ACC112 (cell line): ENCODE data around the gene PSMD13.

Experiments used
- H2AFZ ChIP-seq: fragments of 200-600 bp; sonication (generic); one replicate; pipeline ENCODE4 v1.6.0; 2017; ENCODE audit warnings: antibody characterized with exemption, low read length; ENCODE audit not compliant: unreplicated experiment
- H3K27ac ChIP-seq: fragments of 200-600 bp; sonication (generic); 2 replicates; pipeline ENCODE4 v1.5.1; 2014; ENCODE audit warnings: low read depth, mild to moderate bottlenecking, antibody characterized with exemption, low read length, moderate library complexity
- H3K27me3 ChIP-seq: fragments of 200-600 bp; sonication (generic); 2 replicates; pipeline ENCODE4 v1.6.1; 2014; ENCODE audit warnings: mild to moderate bottlenecking, antibody characterized with exemption, low read length, moderate library complexity, mixed read lengths; ENCODE audit not compliant: insufficient read depth
- H3K36me3 ChIP-seq: fragments of 200-600 bp; sonication (generic); 2 replicates; pipeline ENCODE4 v1.6.1; 2016; ENCODE audit warnings: mild to moderate bottlenecking, antibody characterized with exemption, low read length, moderate library complexity, mixed read lengths; ENCODE audit not compliant: insufficient read depth
- H3K4me1 ChIP-seq: fragments of 200-600 bp; sonication (generic); one replicate; pipeline ENCODE4 v1.6.1; 2016; ENCODE audit warnings: low read length, mixed read lengths; ENCODE audit not compliant: insufficient read depth, unreplicated experiment, control insufficient read depth
- H3K4me3 ChIP-seq: fragments of 200-600 bp; sonication (generic); 2 replicates; pipeline ENCODE4 v1.5.1; 2014; ENCODE audit warnings: mild to moderate bottlenecking, low read depth, low read length
- H3K79me2 ChIP-seq: fragments of 200-600 bp; sonication (generic); one replicate; pipeline ENCODE4 v1.6.0; 2016; ENCODE audit warnings: low read length; ENCODE audit not compliant: control insufficient read depth, unreplicated experiment, insufficient read depth

The PSMD13 gene

DNA sequence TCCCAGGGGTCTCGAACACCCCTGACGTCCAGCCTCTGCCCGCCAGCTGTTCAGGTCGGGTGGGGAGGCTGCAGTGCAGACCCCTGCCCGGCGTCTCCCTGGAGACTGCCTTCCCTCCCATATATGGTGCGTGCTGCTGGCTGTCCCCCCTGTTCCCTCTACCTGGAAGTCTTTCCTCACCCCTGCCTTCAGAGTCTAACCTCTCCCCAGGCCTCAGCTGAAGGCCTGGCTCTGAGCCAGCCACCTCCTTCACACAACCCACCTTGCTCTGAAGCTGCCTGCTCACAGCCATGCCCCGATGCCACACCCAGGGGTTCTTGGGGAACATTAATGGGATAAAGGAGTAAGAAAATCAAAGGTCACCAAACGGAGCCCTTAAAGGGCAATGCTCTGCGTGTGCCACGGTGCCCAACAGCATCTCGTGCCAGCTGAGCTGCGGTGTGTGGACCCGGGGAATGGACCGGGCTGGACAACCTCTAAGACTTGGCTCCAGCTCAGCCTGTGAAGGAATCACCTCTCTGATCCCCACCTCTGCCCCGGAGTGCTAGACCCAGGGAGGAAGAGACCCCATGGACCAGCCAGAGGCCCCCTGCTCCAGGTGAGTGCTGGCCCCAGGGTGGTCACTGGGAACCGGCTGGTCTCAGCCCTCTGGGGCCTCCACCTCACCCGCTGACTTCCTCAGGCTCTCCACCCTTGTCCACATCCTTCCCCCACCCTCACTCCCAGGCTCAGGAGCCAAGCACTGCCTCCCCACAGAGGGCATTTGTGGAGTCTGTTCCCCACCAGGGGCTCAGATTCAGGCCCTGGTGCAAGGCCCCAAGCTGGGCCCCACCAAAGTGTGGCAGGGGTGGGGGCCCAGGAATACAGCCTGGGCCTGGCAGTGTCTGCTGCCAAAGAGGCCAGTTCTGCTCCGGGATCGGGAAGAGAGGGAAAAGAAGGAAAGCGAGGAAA is 41.5 kb downstream of the PSMD13 start, which contains the start of gene NLRP6:
TSS of gene NLRP6 (plus strand) at position 407 of the 951 bp plus-strand sequence. CDS start at position 570, 163 bp downstream.
- Histone ChIP-seq H3K27me3 (peaks cover 83% of the 10 kb centered on the region), H3K27ac (no peak within 1 kb of the TSS), H3K36me3 (no peaks in the 10 kb centered on the region), H3K4me3 (no peak within 1 kb of the TSS), H2AFZ (no peak within 1 kb of the TSS), H3K79me2 (no peaks in the 10 kb centered on the region), H3K4me1 (no peaks in the 10 kb centered on the region)

DNA sequence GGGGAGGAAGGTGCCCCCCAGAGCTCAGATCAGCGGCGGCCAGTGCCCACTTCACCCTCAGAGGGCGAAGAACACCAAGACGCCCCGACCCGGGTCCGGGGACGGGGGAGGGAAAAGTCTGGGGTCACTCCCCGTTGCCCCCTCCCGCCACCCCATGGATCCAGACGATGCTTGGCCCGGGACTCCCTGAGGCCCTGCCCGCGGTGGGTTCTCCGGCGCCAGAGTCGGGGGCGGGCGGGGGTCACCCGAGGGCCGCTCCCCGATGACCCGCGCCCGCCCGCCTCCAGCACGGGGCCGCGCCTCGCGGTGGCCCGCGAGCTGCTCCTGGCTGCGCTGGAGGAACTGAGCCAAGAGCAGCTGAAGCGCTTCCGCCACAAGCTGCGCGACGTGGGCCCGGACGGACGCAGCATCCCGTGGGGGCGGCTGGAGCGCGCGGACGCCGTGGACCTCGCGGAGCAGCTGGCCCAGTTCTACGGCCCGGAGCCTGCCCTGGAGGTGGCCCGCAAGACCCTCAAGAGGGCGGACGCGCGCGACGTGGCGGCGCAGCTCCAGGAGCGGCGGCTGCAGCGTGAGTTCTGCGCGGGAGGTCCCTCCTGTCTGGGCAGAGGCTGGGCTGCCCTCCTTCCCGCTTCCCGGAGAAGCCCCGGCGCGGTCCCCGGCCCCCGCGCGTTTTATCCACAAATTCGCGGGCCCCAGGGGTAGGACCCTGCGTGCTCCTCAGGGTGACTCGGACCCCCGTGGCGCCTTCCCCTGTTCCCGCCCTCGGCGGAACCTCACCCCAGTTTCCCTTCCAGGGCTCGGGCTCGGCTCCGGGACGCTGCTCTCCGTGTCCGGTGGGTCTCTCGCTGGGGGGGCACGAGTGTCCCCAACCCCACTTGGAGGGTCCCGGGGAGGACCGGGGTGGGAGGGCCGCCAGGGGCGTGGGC is 42.5 kb downstream of the PSMD13 start:
- Histone ChIP-seq H3K27ac (no peak overlapping the region), H3K79me2 (no peaks in the 10 kb centered on the region), H3K27me3 (peaks cover 86% of the 10 kb centered on the region), H3K4me3 (no peak overlapping the region), H3K4me1 (no peaks in the 10 kb centered on the region), H3K36me3 (no peaks in the 10 kb centered on the region), H2AFZ (no peak overlapping the region)

DNA sequence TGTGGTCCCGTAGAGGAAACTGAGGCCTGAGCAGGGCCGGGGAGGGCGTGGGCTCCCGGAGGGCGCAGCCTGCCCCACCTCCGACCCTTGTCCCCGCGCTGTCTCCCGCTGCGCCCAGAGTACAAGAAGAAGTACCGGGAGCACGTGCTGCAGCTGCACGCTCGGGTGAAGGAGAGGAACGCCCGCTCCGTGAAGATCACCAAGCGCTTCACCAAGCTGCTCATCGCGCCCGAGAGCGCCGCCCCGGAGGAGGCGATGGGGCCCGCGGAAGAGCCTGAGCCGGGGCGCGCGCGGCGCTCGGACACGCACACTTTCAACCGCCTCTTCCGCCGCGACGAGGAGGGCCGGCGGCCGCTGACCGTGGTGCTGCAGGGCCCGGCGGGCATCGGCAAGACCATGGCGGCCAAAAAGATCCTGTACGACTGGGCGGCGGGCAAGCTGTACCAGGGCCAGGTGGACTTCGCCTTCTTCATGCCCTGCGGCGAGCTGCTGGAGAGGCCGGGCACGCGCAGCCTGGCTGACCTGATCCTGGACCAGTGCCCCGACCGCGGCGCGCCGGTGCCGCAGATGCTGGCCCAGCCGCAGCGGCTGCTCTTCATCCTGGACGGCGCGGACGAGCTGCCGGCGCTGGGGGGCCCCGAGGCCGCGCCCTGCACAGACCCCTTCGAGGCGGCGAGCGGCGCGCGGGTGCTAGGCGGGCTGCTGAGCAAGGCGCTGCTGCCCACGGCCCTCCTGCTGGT is 43.4 kb downstream of the PSMD13 start:
- H2AFZ ChIP-seq: no peak overlapping the region
- H3K27ac ChIP-seq: no peak overlapping the region
- peaks cover 80% of the 10 kb centered on the region for H3K27me3 ChIP-seq
- no peaks in the 10 kb centered on the region for H3K36me3 ChIP-seq
- no peaks in the 10 kb centered on the region for H3K79me2 ChIP-seq
- H3K4me1 ChIP-seq: no peaks in the 10 kb centered on the region
- no peak overlapping the region for H3K4me3 ChIP-seq

DNA sequence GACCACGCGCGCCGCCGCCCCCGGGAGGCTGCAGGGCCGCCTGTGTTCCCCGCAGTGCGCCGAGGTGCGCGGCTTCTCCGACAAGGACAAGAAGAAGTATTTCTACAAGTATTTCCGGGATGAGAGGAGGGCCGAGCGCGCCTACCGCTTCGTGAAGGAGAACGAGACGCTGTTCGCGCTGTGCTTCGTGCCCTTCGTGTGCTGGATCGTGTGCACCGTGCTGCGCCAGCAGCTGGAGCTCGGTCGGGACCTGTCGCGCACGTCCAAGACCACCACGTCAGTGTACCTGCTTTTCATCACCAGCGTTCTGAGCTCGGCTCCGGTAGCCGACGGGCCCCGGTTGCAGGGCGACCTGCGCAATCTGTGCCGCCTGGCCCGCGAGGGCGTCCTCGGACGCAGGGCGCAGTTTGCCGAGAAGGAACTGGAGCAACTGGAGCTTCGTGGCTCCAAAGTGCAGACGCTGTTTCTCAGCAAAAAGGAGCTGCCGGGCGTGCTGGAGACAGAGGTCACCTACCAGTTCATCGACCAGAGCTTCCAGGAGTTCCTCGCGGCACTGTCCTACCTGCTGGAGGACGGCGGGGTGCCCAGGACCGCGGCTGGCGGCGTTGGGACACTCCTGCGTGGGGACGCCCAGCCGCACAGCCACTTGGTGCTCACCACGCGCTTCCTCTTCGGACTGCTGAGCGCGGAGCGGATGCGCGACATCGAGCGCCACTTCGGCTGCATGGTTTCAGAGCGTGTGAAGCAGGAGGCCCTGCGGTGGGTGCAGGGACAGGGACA is 44.1 kb downstream of the PSMD13 start:
- H2AFZ ChIP-seq: no peak overlapping the region
- H3K79me2 ChIP-seq: no peaks in the 10 kb centered on the region
- H3K27me3 ChIP-seq: peaks cover 75% of the 10 kb centered on the region
- no peaks in the 10 kb centered on the region for H3K36me3 ChIP-seq
- H3K4me3 ChIP-seq: no peak overlapping the region
- no peak overlapping the region for H3K27ac ChIP-seq
- no peaks in the 10 kb centered on the region for H3K4me1 ChIP-seq

DNA sequence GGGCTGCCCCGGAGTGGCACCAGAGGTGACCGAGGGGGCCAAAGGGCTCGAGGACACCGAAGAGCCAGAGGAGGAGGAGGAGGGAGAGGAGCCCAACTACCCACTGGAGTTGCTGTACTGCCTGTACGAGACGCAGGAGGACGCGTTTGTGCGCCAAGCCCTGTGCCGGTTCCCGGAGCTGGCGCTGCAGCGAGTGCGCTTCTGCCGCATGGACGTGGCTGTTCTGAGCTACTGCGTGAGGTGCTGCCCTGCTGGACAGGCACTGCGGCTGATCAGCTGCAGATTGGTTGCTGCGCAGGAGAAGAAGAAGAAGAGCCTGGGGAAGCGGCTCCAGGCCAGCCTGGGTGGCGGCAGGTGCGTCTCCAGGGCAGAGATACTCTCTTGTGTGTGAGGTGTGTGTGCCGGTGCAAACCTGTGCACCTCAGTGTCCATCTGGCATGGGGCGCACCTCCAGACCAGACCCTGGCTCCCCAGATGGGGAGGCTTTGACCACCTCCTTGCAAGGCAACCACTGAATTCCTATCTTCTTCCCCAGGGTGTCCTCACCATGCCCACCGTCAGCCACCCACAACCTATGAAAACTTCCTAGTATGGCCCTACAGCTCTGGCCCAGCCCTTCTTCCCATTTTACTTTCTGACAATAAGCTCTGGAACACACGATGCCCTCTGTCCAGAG is 44.8 kb downstream of the PSMD13 start:
- Histone ChIP-seq H3K4me3 (no peak overlapping the region), H3K27ac (no peak overlapping the region), H3K36me3 (no peaks in the 10 kb centered on the region), H3K79me2 (no peaks in the 10 kb centered on the region), H3K27me3 (peaks cover 68% of the 10 kb centered on the region), H3K4me1 (no peaks in the 10 kb centered on the region), H2AFZ (no peak overlapping the region)

DNA sequence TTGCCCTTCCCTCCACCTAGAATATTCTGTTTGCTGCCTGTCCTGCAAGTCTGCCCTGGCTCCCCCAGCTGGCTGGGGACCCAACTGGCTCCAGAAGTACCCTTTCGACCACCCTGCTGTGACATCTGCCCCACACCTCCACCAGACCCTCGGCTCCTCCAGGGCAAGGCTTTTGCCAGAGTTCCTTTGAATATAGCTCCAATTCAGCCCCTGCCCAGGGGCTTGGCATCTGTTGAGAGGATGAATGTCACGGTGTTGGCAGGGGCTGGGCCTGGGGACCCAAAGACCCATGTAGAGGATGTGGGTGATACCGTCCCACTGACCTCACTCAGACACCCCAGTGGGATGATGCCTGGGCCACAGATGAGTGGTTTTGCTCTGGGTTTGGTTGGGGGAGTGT is 45.4 kb downstream of the PSMD13 start:
- Histone ChIP-seq H3K4me3 (no peak overlapping the region), H3K27me3 (peaks cover 65% of the 10 kb centered on the region), H3K79me2 (no peaks in the 10 kb centered on the region), H3K4me1 (no peaks in the 10 kb centered on the region), H3K27ac (no peak overlapping the region), H2AFZ (no peak overlapping the region), H3K36me3 (no peaks in the 10 kb centered on the region)

DNA sequence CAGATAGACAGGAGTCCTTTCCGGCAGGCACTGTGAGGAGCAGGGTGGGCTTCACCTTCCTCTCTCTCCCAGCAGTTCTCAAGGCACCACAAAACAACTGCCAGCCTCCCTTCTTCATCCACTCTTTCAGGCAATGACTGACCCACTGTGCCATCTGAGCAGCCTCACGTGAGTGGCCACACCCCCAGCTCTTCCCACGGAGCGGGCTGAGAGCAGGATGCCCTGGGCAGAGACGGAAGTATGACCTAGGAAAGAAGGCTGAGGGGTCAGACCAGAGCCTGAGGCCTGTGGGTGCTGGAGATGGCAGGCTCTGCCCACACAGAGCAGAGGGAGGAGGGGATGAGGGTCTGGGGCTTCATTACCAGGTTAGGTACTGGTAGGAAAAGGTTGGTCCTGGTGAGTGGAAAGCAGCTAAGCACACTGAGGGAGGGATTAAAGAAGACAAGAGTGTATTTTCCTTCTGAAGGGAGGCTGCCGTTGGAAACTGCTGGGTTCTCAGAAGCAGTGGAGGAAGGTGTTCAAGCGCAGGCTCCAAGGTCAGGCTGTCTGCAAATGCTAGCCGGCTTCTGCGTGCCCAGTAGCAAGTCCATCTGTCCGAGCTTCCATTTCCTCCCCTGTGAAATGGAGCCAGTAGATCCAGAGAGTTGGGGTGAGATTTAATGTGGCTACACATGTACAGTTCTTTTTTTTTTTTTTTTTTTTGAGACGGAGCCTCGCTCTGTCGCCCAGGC is 46.0 kb downstream of the PSMD13 start:
- no peaks in the 10 kb centered on the region for H3K4me1 ChIP-seq
- H3K4me3 ChIP-seq: no peak overlapping the region

DNA sequence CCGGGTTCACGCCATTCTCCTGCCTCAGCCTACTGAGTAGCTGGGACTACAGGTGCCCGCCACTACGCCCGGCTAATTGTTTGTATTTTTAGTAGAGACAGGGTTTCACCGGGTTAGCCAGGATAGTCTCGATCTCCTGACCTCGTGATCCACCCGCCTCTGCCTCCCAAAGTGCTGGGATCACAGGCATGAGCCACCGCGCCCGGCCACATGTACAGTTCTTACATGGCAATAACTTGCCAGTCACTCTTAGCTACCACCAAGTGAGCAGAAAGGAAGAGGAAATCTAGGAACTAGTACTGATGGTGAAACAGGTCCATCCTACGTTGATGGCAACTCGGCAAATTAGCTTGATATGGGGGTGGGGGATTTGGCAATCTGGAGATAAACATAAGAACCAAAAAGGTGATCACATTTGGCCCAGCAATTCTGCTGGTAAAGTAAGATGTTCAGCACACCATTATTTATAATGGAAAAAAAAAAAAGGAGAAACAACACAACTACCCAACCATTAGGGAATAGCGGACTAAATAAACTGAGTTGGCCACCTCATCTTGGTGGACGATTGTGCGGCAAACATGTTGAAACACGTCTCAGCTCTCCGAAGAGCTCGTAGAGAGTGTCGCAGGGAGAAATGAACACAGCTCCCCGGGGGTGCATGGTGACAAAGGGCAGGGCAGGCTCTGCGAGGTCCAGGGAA is 46.8 kb downstream of the PSMD13 start:
- no peaks in the 10 kb centered on the region for H3K36me3 ChIP-seq
- H2AFZ ChIP-seq: no peak overlapping the region
- no peak overlapping the region for H3K4me3 ChIP-seq
- H3K4me1 ChIP-seq: no peaks in the 10 kb centered on the region
- H3K79me2 ChIP-seq: no peaks in the 10 kb centered on the region
- H3K27ac ChIP-seq: no peak overlapping the region
- H3K27me3 ChIP-seq: peaks cover 58% of the 10 kb centered on the region

More for the DNA sequence above, 46.0 kb downstream of the PSMD13 start:
- Histone ChIP-seq H3K27me3 (peaks cover 62% of the 10 kb centered on the region), H3K27ac (no peak overlapping the region), H3K36me3 (no peaks in the 10 kb centered on the region), H2AFZ (no peak overlapping the region), H3K79me2 (no peaks in the 10 kb centered on the region)
